ENCODE measurements around the gene GRK3.

The GRK3 gene

GRCh38 chr22:25751174-25751581, 186.7 kb downstream of the GRK3 start:
- Histone ChIP-seq H4K91ac (ENCODE audit: low read depth, low read length, poor library complexity) (no peak overlapping the region), H2AFZ (ENCODE audit: low read length) (no peak overlapping the region), H3K14ac (ENCODE audit: low read length) (no peak overlapping the region), H3K36me3 (replicated peaks in 1 of 2; ENCODE audit: control insufficient read depth in 2 of 2, insufficient read depth in 2 of 2, low read length in 2 of 2) (no peaks in the 10 kb centered on the region), H3K4ac (ENCODE audit: low read length) (no peak overlapping the region), H3K9me3 (replicated peaks in 1 of 2; ENCODE audit: control insufficient read depth in 2 of 2, insufficient read depth in 1 of 2, low read depth in 1 of 2, low read length in 2 of 2) (no peaks in the 10 kb centered on the region), H3K4me2 (ENCODE audit: insufficient read depth, low read length, poor library complexity, severe bottlenecking) (no peak overlapping the region), H3K27ac (replicated peaks; ENCODE audit: low read length) (no peak overlapping the region), H2BK120ac (ENCODE audit: low read depth, low read length) (no peak overlapping the region), H3K9ac (ENCODE audit: low read depth, low read length, poor library complexity) (peak overlapping the region; percentile 45), H3K4me3 (ENCODE audit: low read length in 2 of 2) (peak overlapping the region in 1 of 2 donors; percentile 18), H3K23ac (ENCODE audit: low read depth, low read length, poor library complexity) (no peak overlapping the region), H3K79me1 (ENCODE audit: low read depth, low read length) (no peaks in the 10 kb centered on the region), H4K8ac (ENCODE audit: low read depth, low read length) (no peak overlapping the region), H3K18ac (ENCODE audit: low read length) (no peak overlapping the region), H2BK15ac (ENCODE audit: low read length) (no peak overlapping the region), H3K27me3 (ENCODE audit: control insufficient read depth in 3 of 3, insufficient read depth in 3 of 3, low read depth in 1 of 3, low read length in 3 of 3) (peaks cover 0 to 10% (median 0%) of the 10 kb centered on the region in 3 experiments), H3K4me1 (ENCODE audit: control insufficient read depth in 2 of 2, insufficient read depth in 1 of 2, low read depth in 1 of 2, low read length in 2 of 2) (no peaks in the 10 kb centered on the region), H2BK5ac (ENCODE audit: low read length) (no peak overlapping the region), H2BK12ac (ENCODE audit: low read length) (no peak overlapping the region), H2AK5ac (ENCODE audit: low read depth, low read length) (no peak overlapping the region)
- DNase-seq (ENCODE audit: low spot score), result no peak
- WGBS, 2 donors (ENCODE audit: extremely low coverage in 2 of 2, insufficient read length in 2 of 2, insufficient replicate concordance in 1 of 2), result no CpG with 5 or more reads among the region's 4 CpGs

GRCh38 chr22:25752615-25753214, 188.2 kb downstream of the GRK3 start:
- H3K27ac ChIP-seq (replicated peaks; ENCODE audit: low read length), result no peak overlapping the region

GRCh38 chr22:25753252-25753651, 188.8 kb downstream of the GRK3 start:
- WGBS, 2 donors (ENCODE audit: extremely low coverage in 2 of 2, insufficient read length in 2 of 2, insufficient replicate concordance in 1 of 2), result no CpG with 5 or more reads among the region's 14 CpGs
- Histone ChIP-seq H3K9me3 (replicated peaks in 1 of 2; ENCODE audit: control insufficient read depth in 2 of 2, insufficient read depth in 1 of 2, low read depth in 1 of 2, low read length in 2 of 2) (no peaks in the 10 kb centered on the region), H3K4ac (ENCODE audit: low read length) (no peak overlapping the region), H2BK5ac (ENCODE audit: low read length) (no peak overlapping the region), H3K4me3 (ENCODE audit: low read length in 2 of 2) (no peak overlapping the region), H2BK15ac (ENCODE audit: low read length) (no peak overlapping the region), H3K36me3 (replicated peaks in 1 of 2; ENCODE audit: control insufficient read depth in 2 of 2, insufficient read depth in 2 of 2, low read length in 2 of 2) (no peaks in the 10 kb centered on the region), H3K27ac (replicated peaks; ENCODE audit: low read length) (no peak overlapping the region), H3K4me1 (ENCODE audit: control insufficient read depth in 2 of 2, insufficient read depth in 1 of 2, low read depth in 1 of 2, low read length in 2 of 2) (no peaks in the 10 kb centered on the region), H3K9ac (ENCODE audit: low read depth, low read length, poor library complexity) (no peak overlapping the region), H3K23ac (ENCODE audit: low read depth, low read length, poor library complexity) (no peak overlapping the region), H2BK120ac (ENCODE audit: low read depth, low read length) (no peak overlapping the region), H4K8ac (ENCODE audit: low read depth, low read length) (no peak overlapping the region), H3K14ac (ENCODE audit: low read length) (no peak overlapping the region), H4K91ac (ENCODE audit: low read depth, low read length, poor library complexity) (no peak overlapping the region), H2AK5ac (ENCODE audit: low read depth, low read length) (no peak overlapping the region), H2AFZ (ENCODE audit: low read length) (no peak overlapping the region), H3K18ac (ENCODE audit: low read length) (no peak overlapping the region), H2BK12ac (ENCODE audit: low read length) (no peak overlapping the region), H3K79me1 (ENCODE audit: low read depth, low read length) (no peaks in the 10 kb centered on the region), H3K27me3 (ENCODE audit: control insufficient read depth in 3 of 3, insufficient read depth in 3 of 3, low read depth in 1 of 3, low read length in 3 of 3) (peaks cover 0 to 8% (median 0%) of the 10 kb centered on the region in 3 experiments), H3K4me2 (ENCODE audit: insufficient read depth, low read length, poor library complexity, severe bottlenecking) (no peak overlapping the region)
- no peak for DNase-seq (ENCODE audit: low spot score)

More at GRCh38 chr22:25752615-25753214, 188.2 kb downstream of the GRK3 start:
- H3K4me2 ChIP-seq (ENCODE audit: insufficient read depth, low read length, poor library complexity, severe bottlenecking), result no peak overlapping the region
- no peaks in the 10 kb centered on the region for H3K9me3 ChIP-seq (replicated peaks in 1 of 2; ENCODE audit: control insufficient read depth in 2 of 2, insufficient read depth in 1 of 2, low read depth in 1 of 2, low read length in 2 of 2)
- H3K9ac ChIP-seq (ENCODE audit: low read depth, low read length, poor library complexity), result no peak overlapping the region
- H2AFZ ChIP-seq (ENCODE audit: low read length), result no peak overlapping the region
- H3K79me1 ChIP-seq (ENCODE audit: low read depth, low read length), result no peaks in the 10 kb centered on the region
- no peak overlapping the region for H3K4ac ChIP-seq (ENCODE audit: low read length)
- H2BK15ac ChIP-seq (ENCODE audit: low read length), result no peak overlapping the region
- H3K14ac ChIP-seq (ENCODE audit: low read length), result no peak overlapping the region
- no peak overlapping the region for H4K91ac ChIP-seq (ENCODE audit: low read depth, low read length, poor library complexity)
- no peak overlapping the region for H2AK5ac ChIP-seq (ENCODE audit: low read depth, low read length)
- no peak overlapping the region for H4K8ac ChIP-seq (ENCODE audit: low read depth, low read length)
- no peak overlapping the region for H3K23ac ChIP-seq (ENCODE audit: low read depth, low read length, poor library complexity)
- no CpG with 5 or more reads among the region's 48 CpGs for WGBS, 2 donors (ENCODE audit: extremely low coverage in 2 of 2, insufficient read length in 2 of 2, insufficient replicate concordance in 1 of 2)
- no peak overlapping the region for H2BK5ac ChIP-seq (ENCODE audit: low read length)
- no peak for DNase-seq (ENCODE audit: low spot score)
- no peaks in the 10 kb centered on the region for H3K4me1 ChIP-seq (ENCODE audit: control insufficient read depth in 2 of 2, insufficient read depth in 1 of 2, low read depth in 1 of 2, low read length in 2 of 2)
- no peak overlapping the region for H3K18ac ChIP-seq (ENCODE audit: low read length)
- H3K36me3 ChIP-seq (replicated peaks in 1 of 2; ENCODE audit: control insufficient read depth in 2 of 2, insufficient read depth in 2 of 2, low read length in 2 of 2), result no peaks in the 10 kb centered on the region
- peaks cover 0 to 10% (median 0%) of the 10 kb centered on the region in 3 experiments for H3K27me3 ChIP-seq (ENCODE audit: control insufficient read depth in 3 of 3, insufficient read depth in 3 of 3, low read depth in 1 of 3, low read length in 3 of 3)
- H3K4me3 ChIP-seq (ENCODE audit: low read length in 2 of 2), result no peak overlapping the region
- no peak overlapping the region for H2BK120ac ChIP-seq (ENCODE audit: low read depth, low read length)
- no peak overlapping the region for H2BK12ac ChIP-seq (ENCODE audit: low read length)

GRCh38 chr22:25754527-25755202, 190.2 kb downstream of the GRK3 start:
- H3K4me1 ChIP-seq (ENCODE audit: control insufficient read depth in 2 of 2, insufficient read depth in 1 of 2, low read depth in 1 of 2, low read length in 2 of 2), result no peaks in the 10 kb centered on the region
- no peak overlapping the region for H3K4ac ChIP-seq (ENCODE audit: low read length)
- H2BK120ac ChIP-seq (ENCODE audit: low read depth, low read length), result no peak overlapping the region
- no peaks in the 10 kb centered on the region for H3K9me3 ChIP-seq (replicated peaks in 1 of 2; ENCODE audit: control insufficient read depth in 2 of 2, insufficient read depth in 1 of 2, low read depth in 1 of 2, low read length in 2 of 2)
- H2AFZ ChIP-seq (ENCODE audit: low read length), result no peak overlapping the region
- H2BK15ac ChIP-seq (ENCODE audit: low read length), result no peak overlapping the region
- H3K9ac ChIP-seq (ENCODE audit: low read depth, low read length, poor library complexity), result no peak overlapping the region
- H3K4me2 ChIP-seq (ENCODE audit: insufficient read depth, low read length, poor library complexity, severe bottlenecking), result no peak overlapping the region
- no peak overlapping the region for H3K14ac ChIP-seq (ENCODE audit: low read length)
- H3K36me3 ChIP-seq (replicated peaks in 1 of 2; ENCODE audit: control insufficient read depth in 2 of 2, insufficient read depth in 2 of 2, low read length in 2 of 2), result no peaks in the 10 kb centered on the region
- H3K27ac ChIP-seq (replicated peaks; ENCODE audit: low read length), result no peak overlapping the region
- H3K27me3 ChIP-seq (ENCODE audit: control insufficient read depth in 3 of 3, insufficient read depth in 3 of 3, low read depth in 1 of 3, low read length in 3 of 3), result no peaks in the 10 kb centered on the region
- no CpG with 5 or more reads among the region's 24 CpGs for WGBS, 2 donors (ENCODE audit: extremely low coverage in 2 of 2, insufficient read length in 2 of 2, insufficient replicate concordance in 1 of 2)
- no peak overlapping the region for H4K8ac ChIP-seq (ENCODE audit: low read depth, low read length)
- H2BK12ac ChIP-seq (ENCODE audit: low read length), result no peak overlapping the region
- H3K18ac ChIP-seq (ENCODE audit: low read length), result no peak overlapping the region
- no peak overlapping the region for H2BK5ac ChIP-seq (ENCODE audit: low read length)
- no peak overlapping the region for H4K91ac ChIP-seq (ENCODE audit: low read depth, low read length, poor library complexity)
- H2AK5ac ChIP-seq (ENCODE audit: low read depth, low read length), result peak overlapping the region; percentile 8
- no peaks in the 10 kb centered on the region for H3K79me1 ChIP-seq (ENCODE audit: low read depth, low read length)
- no peak for DNase-seq (ENCODE audit: low spot score)
- no peak overlapping the region for H3K4me3 ChIP-seq (ENCODE audit: low read length in 2 of 2)
- H3K23ac ChIP-seq (ENCODE audit: low read depth, low read length, poor library complexity), result no peak overlapping the region

Measured in neuronal stem cell (in vitro differentiated cells).